Activated B cell treated with CpG ODN at 0.5 μM for 24 hours (primary cell): ENCODE data around the gene LCP2. TPM values are rescaled to one million over a fixed set of nuclear protein-coding genes. Genes with fewer than 3 reads are reported as not detected.

Source experiments
- ATAC-seq: fragments of 200-7000 bp; cut with Tn5 transposase; one replicate; pipeline ENCODE4 v1.10.0; 2021; ENCODE audit warnings: low read depth, mild to moderate bottlenecking, moderate library complexity
- CTCF ChIA-PET: fragments of 350-600 bp; sonication (Branson Sonifier 250); formaldehyde crosslinking; loops from one replicate; lab custom pipeline; 2021; ENCODE audit warnings: antibody characterized with exemption; lab: Charles Lee
- POLR2A ChIA-PET: fragments of 350-600 bp; sonication (Branson Sonifier 250); formaldehyde crosslinking; loops from one replicate; lab custom pipeline; 2021; ENCODE audit warnings: antibody characterized with exemption; lab: Charles Lee
- DNase-seq: peaks from one replicate; pipeline ENCODE4 v3.0.0; 2022
- H3K27ac Mint-ChIP-seq: one replicate; pipeline ENCODE4 v1.8.0; 2020; ENCODE audit warnings: mixed read lengths
- H3K27me3 Mint-ChIP-seq: one replicate; pipeline ENCODE4 v1.8.0; 2021; ENCODE audit warnings: mixed read lengths
- H3K36me3 Mint-ChIP-seq: one replicate; pipeline ENCODE4 v1.8.0; 2021; ENCODE audit warnings: low read depth, mixed read lengths
- H3K4me1 Mint-ChIP-seq: one replicate; pipeline ENCODE4 v1.8.0; 2021; ENCODE audit warnings: mixed read lengths
- H3K4me3 Mint-ChIP-seq: one replicate; pipeline ENCODE4 v1.8.0; 2020; ENCODE audit warnings: mild to moderate bottlenecking, mixed read lengths
- H3K9me3 Mint-ChIP-seq: one replicate; pipeline ENCODE4 v1.8.0; 2020; ENCODE audit warnings: mixed read lengths
- intact Hi-C: fragments of 100-400 bp; cut with micrococcal nuclease; formaldehyde crosslinking; loops from one replicate; pipeline ENCODE4 v1.15.1; 2024
- total RNA-seq: library from RNA; stranded (reverse); gene quantifications from 2 replicates; pipeline ENCODE4 v1.2.3, GENCODE V29; 2022
- TF ChIP-seq, protein P1 (sequence below): fragments of 200-600 bp; IDR thresholded peaks from one replicate; pipeline ENCODE4 v1.8.0; 2022; ENCODE audit warnings: antibody characterized with exemption, mild to moderate bottlenecking

The LCP2 gene
- total RNA-seq, 1 donor from 2014 or later = 8.5 TPM

DNA sequence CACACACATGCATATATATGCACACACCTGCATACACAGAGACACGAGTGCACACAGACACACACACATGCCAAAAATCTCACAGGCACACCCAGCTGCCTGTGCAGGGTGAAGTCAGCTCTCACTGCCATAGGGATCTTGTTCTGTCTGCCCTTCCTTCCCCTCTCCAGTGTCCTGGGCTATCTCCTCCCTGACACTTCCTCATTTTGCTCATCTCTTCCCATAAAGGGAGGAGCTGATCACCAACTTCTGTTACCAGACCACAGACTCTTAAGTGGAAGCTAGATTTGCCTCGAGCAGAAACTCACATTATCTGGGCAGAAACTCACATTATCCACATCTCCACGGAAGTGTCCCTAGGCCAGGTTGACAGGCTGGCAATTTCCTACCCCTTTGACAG lies 28.7 kb downstream of the LCP2 start:
- Mint-ChIP-seq H3K4me1 (peaks cover 23% of the 10 kb centered on the region), H3K4me3 (no peak overlapping the region), H3K27ac (no peak overlapping the region), H3K9me3 (no peaks in the 10 kb centered on the region), H3K36me3 (no peaks in the 10 kb centered on the region), H3K27me3 (no peaks in the 10 kb centered on the region)
- ATAC-seq (no peak), DNase-seq (no peak)
- TF ChIP-seq, protein P1, sequence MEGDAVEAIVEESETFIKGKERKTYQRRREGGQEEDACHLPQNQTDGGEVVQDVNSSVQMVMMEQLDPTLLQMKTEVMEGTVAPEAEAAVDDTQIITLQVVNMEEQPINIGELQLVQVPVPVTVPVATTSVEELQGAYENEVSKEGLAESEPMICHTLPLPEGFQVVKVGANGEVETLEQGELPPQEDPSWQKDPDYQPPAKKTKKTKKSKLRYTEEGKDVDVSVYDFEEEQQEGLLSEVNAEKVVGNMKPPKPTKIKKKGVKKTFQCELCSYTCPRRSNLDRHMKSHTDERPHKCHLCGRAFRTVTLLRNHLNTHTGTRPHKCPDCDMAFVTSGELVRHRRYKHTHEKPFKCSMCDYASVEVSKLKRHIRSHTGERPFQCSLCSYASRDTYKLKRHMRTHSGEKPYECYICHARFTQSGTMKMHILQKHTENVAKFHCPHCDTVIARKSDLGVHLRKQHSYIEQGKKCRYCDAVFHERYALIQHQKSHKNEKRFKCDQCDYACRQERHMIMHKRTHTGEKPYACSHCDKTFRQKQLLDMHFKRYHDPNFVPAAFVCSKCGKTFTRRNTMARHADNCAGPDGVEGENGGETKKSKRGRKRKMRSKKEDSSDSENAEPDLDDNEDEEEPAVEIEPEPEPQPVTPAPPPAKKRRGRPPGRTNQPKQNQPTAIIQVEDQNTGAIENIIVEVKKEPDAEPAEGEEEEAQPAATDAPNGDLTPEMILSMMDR = no peak
- CTCF ChIA-PET = interaction anchor here (0.6 to 15.7 kb wide), 13 partner anchors 8 to 152 kb away, joined by 3 to 289 read pairs (median 8); partner anchors contain the start of gene LCP2
- intact Hi-C loops = loop anchor here (1.0 to 2.0 kb wide), 6 partner anchors 8 to 168 kb away; no protein-coding TSS in a partner anchor
- POLR2A ChIA-PET = interaction anchor here (0.6 to 2.4 kb wide), 4 partner anchors 8 to 70 kb away, joined by 3 to 11 read pairs (median 6); no protein-coding TSS in a partner anchor

DNA sequence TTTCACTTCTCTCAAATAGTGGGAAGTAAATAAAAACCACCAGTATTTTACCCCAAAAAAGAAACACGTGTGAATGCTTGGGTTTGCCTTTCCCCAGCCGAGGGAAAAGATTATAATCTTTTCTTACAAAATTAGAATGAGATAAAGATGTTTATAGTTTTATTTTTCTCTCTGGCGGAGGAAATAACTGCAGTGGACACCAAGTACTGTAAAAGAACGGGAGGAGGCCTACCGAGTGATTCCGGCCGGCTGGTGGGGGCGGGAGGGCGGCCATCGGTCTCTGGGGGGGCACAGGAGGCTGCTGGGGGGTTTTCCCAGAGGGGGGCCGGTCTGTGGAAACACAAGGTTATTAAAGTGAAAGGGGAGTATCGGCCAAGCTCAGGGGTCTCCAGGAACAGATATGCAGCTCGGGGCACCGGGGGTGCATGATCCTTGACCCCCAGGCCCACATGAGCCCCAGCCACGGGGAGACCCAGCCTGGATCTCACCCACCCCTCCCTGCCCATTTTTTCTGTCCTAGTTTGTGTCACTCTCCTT lies 29.4 kb downstream of the LCP2 start:
- H3K4me1 Mint-ChIP-seq = peaks cover 23% of the 10 kb centered on the region
- DNase-seq (no peak), ATAC-seq (no peak)
- no peaks in the 10 kb centered on the region for H3K9me3 Mint-ChIP-seq
- no peaks in the 10 kb centered on the region for H3K36me3 Mint-ChIP-seq
- H3K27me3 Mint-ChIP-seq = no peaks in the 10 kb centered on the region
- no peak overlapping the region for H3K27ac Mint-ChIP-seq
- CTCF ChIA-PET = interaction anchor here (0.8 to 15.7 kb wide), 18 partner anchors 8 to 152 kb away, joined by 3 to 289 read pairs (median 7); partner anchors contain the start of gene LCP2
- TF ChIP-seq, protein P1 = no peak
- H3K4me3 Mint-ChIP-seq = peak overlapping the region; percentile 4
- POLR2A ChIA-PET = interaction anchor here (0.6 to 2.4 kb wide), 4 partner anchors 9 to 70 kb away, joined by 3 to 11 read pairs (median 6); no protein-coding TSS in a partner anchor
- intact Hi-C loops = loop anchor here (1.0 to 2.0 kb wide), 6 partner anchors 9 to 167 kb away; no protein-coding TSS in a partner anchor

DNA sequence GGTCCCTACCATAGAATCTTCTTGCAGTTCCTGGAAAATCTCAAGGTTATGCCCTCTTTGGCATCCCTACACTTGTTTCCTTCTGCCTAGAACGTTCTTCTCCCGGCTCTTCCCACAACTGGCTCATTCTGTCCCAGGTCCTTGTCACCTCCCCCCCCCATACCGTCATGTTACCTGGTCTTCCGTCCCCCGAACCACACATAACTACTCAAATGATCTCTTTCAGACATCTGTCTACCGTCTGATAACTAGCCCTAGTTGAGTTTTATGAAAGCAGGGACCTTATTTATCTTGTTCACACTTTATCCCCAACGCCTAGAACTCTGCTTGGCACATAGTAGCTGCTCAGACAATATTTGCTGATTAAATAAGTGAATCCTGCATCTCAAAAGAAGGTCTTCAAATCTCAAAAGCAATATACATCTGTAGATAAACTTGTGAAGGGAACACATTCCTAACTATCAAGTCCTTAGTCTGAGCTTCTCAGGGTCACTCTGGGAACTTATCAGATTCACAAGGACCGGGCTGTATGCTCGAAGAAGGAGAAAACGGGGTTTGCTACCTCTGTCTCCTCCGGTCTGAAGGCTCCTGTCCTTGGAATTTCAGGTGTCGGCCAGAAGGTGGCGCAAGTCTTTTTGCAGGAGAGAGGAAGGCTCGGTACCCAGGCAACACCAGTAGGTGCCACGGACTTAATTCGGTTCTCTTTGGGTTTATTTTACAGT lies 30.0 kb downstream of the LCP2 start:
- POLR2A ChIA-PET = interaction anchor here (1.1 to 2.4 kb wide), 2 partner anchors 64 to 71 kb away, joined by 3 to 9 read pairs; no protein-coding TSS in a partner anchor
- no peaks in the 10 kb centered on the region for H3K9me3 Mint-ChIP-seq
- ATAC-seq (peak; percentile 96), DNase-seq (peak; percentile 60)
- H3K36me3 Mint-ChIP-seq = peaks cover 3% of the 10 kb centered on the region
- CTCF ChIA-PET = interaction anchor here (0.6 to 15.7 kb wide), 15 partner anchors 9 to 153 kb away, joined by 3 to 289 read pairs (median 8); partner anchors contain the start of gene LCP2
- TF ChIP-seq, protein P1 = peak; percentile 73
- H3K27me3 Mint-ChIP-seq = no peaks in the 10 kb centered on the region
- peaks cover 23% of the 10 kb centered on the region for H3K4me1 Mint-ChIP-seq
- peak overlapping the region; percentile 4 for H3K4me3 Mint-ChIP-seq
- intact Hi-C loops = loop anchor here (1.0 to 2.0 kb wide), 6 partner anchors 10 to 167 kb away; no protein-coding TSS in a partner anchor
- H3K27ac Mint-ChIP-seq = no peak overlapping the region

DNA sequence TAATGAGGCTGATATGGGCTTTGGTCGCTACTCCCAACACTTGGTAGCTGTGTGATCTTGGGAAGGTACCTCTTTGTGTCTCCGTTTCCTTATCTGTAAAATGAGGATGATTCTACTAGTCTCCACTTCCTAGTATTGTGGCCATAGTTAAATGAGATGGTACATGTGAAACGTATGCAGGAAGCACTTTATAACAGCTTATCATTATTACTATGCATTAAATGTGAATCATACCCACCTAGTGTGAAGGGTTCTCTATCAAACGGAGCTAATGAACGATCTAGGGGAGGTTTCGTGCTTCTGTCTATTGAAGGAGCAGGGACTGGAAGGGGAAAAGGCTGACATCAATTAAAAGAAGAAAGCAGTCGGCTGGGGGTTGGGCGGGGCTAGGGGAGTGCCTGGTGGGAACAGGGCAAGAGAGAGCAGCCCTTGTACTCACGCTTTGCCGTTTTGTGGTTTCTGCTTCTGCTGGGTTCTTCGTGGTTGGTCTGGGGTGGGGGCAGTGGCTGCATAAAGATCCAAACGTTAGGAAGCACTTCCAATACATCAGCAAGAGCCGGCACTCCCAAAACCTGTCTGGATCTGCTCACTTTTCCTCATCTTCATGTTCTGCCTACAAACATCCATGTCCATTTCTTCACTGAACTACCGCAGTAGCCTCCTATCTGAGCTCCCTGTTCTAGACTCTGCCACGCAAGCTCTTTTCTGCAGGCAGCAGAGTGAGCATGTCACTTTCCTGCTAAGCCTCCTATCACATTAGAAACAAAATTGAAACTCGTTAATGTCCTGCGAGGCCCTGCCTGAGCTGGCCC lies 30.8 kb downstream of the LCP2 start:
- Mint-ChIP-seq H3K4me3 (no peak overlapping the region), H3K36me3 (peaks cover 4% of the 10 kb centered on the region), H3K27me3 (no peaks in the 10 kb centered on the region), H3K27ac (no peak overlapping the region), H3K9me3 (no peaks in the 10 kb centered on the region), H3K4me1 (peaks cover 23% of the 10 kb centered on the region)
- ATAC-seq (no peak), DNase-seq (no peak)
- intact Hi-C loops = no loop called here
- TF ChIP-seq, protein P1 = no peak
- ChIA-PET POLR2A (interaction anchor here (0.7 to 1.9 kb wide), 2 partner anchors 11 to 72 kb away, joined by 5 to 8 read pairs; no protein-coding TSS in a partner anchor), CTCF (interaction anchor here (0.8 to 15.7 kb wide), 16 partner anchors 10 to 367 kb away, joined by 3 to 289 read pairs (median 7); partner anchors contain the start of gene LCP2)
